ENCODE data around the gene KIAA0753. TPM values are rescaled to one million over a fixed set of nuclear protein-coding genes. Genes with fewer than 3 reads are reported as not detected.

KIAA0753 gene
- total RNA-seq, 6 experiments from 2014 or later, result 3.7 to 6.5 (median 4.9) TPM

DNA sequence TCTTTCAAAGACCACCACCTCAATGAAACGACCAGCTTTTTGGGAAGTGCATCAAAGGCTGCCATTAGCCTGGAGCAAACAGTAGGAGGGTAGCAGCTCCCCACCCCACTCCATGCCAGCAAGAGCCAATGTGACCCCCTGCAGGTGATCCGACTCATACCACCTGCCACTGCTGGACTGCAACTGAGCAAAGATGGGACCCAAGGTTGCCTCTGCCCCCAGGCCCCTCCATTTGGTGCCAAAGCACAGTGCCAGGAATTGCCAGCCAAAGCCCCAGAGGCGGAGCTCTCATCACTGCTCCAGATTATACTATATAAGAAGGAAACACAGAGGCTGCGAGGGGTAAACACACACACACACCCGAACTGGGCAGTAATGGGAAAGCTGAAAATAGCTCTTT lies 92.5 kb downstream of the KIAA0753 start:
- ATAC-seq (no peak), DNase-seq (peak in 1 of 3 donors; percentile 11)
- Histone ChIP-seq H3K27ac (no peak overlapping the region), H3K9me3 (no peaks in the 10 kb centered on the region), H3K36me3 (no peaks in the 10 kb centered on the region), H3K27me3 (no peaks in the 10 kb centered on the region), H3K4me3 (no peak overlapping the region), H3K4me1 (no peaks in the 10 kb centered on the region)
- TF ChIP-seq POLR2A (IDR thresholded peaks at IDR 0.05), result no peak
- TF ChIP-seq, protein P1, sequence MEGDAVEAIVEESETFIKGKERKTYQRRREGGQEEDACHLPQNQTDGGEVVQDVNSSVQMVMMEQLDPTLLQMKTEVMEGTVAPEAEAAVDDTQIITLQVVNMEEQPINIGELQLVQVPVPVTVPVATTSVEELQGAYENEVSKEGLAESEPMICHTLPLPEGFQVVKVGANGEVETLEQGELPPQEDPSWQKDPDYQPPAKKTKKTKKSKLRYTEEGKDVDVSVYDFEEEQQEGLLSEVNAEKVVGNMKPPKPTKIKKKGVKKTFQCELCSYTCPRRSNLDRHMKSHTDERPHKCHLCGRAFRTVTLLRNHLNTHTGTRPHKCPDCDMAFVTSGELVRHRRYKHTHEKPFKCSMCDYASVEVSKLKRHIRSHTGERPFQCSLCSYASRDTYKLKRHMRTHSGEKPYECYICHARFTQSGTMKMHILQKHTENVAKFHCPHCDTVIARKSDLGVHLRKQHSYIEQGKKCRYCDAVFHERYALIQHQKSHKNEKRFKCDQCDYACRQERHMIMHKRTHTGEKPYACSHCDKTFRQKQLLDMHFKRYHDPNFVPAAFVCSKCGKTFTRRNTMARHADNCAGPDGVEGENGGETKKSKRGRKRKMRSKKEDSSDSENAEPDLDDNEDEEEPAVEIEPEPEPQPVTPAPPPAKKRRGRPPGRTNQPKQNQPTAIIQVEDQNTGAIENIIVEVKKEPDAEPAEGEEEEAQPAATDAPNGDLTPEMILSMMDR (IDR thresholded peaks at IDR 0.05), result no peak
- intact Hi-C loops (cut with DNase I), result no loop called here
- 61% methylated on average over 4 of the region's 5 CpGs for WGBS (ENCODE audit: insufficient coverage, low coverage, low lambda C conversion rate, missing lambda C conversion rate)

DNA sequence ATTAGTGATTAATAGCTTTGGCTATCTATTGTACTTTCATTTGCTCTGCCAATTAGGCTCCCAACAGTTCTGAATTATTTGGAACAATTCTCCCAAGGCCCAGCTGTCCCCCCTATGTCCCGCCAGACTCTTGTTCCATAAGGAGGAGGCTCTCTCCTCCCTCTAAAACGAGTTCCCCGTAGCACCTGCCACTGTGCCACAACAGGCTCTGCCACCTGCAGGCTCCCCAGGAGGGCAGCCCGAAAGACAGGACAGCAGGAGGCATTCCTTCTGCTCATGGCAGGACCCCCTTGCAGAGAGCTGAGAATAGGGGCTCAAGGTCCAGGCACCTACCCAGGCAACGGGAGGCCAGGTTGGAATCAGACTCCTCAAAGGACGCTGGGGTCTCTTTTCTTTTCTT lies 93.2 kb downstream of the KIAA0753 start:
- H3K4me3 ChIP-seq, result no peak overlapping the region
- H3K27me3 ChIP-seq, result no peaks in the 10 kb centered on the region
- no peaks in the 10 kb centered on the region for H3K36me3 ChIP-seq
- 71% methylated on average over 5 of the region's 6 CpGs for WGBS (ENCODE audit: insufficient coverage, low coverage, low lambda C conversion rate, missing lambda C conversion rate)
- DNase-seq, result peak in 1 of 3 donors; percentile 18
- ATAC-seq, result no peak
- H3K9me3 ChIP-seq, result no peaks in the 10 kb centered on the region
- intact Hi-C loops (cut with DNase I), result no loop called here
- no peak for TF ChIP-seq POLR2A (IDR thresholded peaks at IDR 0.05)
- TF ChIP-seq, protein P1 (IDR thresholded peaks at IDR 0.05), result no peak
- no peaks in the 10 kb centered on the region for H3K4me1 ChIP-seq
- no peak overlapping the region for H3K27ac ChIP-seq

DNA sequence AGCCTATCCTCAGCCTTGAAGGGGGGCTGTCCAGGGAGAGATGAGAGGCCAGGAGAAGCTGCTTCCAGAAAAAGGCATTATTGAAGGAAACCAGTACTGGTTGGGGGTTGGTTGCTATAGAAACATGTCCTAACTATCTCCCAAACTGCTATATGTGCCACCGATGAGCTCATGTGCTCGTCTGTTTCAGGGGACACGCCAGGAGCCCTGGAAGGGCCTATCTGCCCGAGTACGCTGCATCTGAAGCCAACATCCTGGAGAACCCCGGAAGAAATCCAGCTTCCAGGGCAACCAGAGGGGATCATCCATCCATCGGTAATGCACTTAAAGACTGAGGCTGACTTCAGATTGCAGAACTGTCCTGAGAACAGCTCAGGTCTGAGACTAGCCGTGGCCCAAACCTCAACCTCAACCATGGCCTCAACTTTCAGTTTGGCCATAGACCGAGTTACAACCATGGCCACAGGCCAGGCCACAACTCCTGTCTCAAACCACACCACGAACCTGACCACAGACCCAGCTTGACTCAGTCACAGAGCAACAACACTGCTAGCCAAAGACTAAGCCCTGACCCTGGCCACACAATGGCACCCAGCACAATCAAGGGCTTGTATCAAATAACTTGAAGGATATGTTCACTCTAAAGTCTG lies 94.3 kb downstream of the KIAA0753 start:
- intact Hi-C loops (cut with DNase I), result no loop called here
- Histone ChIP-seq H3K27me3 (no peaks in the 10 kb centered on the region), H3K36me3 (no peaks in the 10 kb centered on the region), H3K27ac (no peak overlapping the region), H3K4me1 (no peaks in the 10 kb centered on the region), H3K9me3 (no peaks in the 10 kb centered on the region), H3K4me3 (no peak overlapping the region)
- DNase-seq (no peak), ATAC-seq (no peak)
- WGBS (ENCODE audit: insufficient coverage, low coverage, low lambda C conversion rate, missing lambda C conversion rate), result 67% methylated on average over 4 of the region's 10 CpGs
- TF ChIP-seq, protein P1 (IDR thresholded peaks at IDR 0.05), result no peak
- no peak for TF ChIP-seq POLR2A (IDR thresholded peaks at IDR 0.05)

DNA sequence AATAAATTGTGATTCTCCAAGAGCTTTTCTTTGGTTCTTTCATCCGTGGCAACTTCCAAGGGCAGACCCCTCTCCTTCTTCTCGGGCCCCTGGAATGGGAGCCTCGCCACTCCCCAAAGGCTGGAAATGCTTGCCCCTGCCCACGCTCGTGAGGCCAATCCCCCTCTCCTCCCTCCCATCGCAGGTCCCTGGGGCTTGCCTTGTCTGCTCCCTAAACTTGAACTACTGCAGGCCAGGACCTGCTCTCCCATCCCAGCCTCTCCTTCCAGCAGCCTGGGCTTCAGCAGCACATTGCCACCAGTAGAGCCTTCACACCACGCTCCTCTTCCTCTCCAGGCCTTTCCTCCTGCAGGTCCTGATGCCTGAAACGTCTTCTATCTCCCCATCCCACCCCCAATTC lies 95.2 kb downstream of the KIAA0753 start:
- ATAC-seq, result no peak
- 66% methylated on average over 8 of the region's 8 CpGs for WGBS (ENCODE audit: insufficient coverage, low coverage, low lambda C conversion rate, missing lambda C conversion rate)
- no peaks in the 10 kb centered on the region for H3K9me3 ChIP-seq
- H3K27me3 ChIP-seq, result no peaks in the 10 kb centered on the region
- intact Hi-C loops (cut with DNase I), result no loop called here
- H3K36me3 ChIP-seq, result no peaks in the 10 kb centered on the region
- no peaks in the 10 kb centered on the region for H3K4me1 ChIP-seq
- TF ChIP-seq, protein P1 (IDR thresholded peaks at IDR 0.05), result no peak
- TF ChIP-seq POLR2A (IDR thresholded peaks at IDR 0.05), result no peak
- no peak overlapping the region for H3K27ac ChIP-seq
- peak in 1 of 3 donors; percentile 17 for DNase-seq
- H3K4me3 ChIP-seq, result no peak overlapping the region
